G401 (cell line): ENCODE measurements around the gene LALBA. TPM values are rescaled to one million over a fixed set of nuclear protein-coding genes. Genes with fewer than 3 reads are reported as not detected.
"Not testable (repeated sequence)": the region's sequence is repeated elsewhere in the genome, so short reads cannot be mapped to it uniquely, and the experiment has no call there.

ENCODE experiments used
- DNase-seq: peaks from one replicate; pipeline ENCODE4 v3.0.0-alpha.2; 2015; ENCODE audit warnings: low spot score
- in situ Hi-C: cut with HindIII; loops from 2 replicates; pipeline ENCODE4 v1.10.0; 2016; ENCODE audit warnings: low sequenced_read_pairs, mixed read lengths
- total RNA-seq: library from RNA; depleted of rRNA; stranded (reverse); fragments of >200 nt; shearing (Covaris generic); gene quantifications from 2 replicates; pipeline ENCODE4 v1.2.3, GENCODE V29; 2014; rRNA removed

The LALBA gene
- total RNA-seq, 1 experiment from 2014 or later: not detected

DNA sequence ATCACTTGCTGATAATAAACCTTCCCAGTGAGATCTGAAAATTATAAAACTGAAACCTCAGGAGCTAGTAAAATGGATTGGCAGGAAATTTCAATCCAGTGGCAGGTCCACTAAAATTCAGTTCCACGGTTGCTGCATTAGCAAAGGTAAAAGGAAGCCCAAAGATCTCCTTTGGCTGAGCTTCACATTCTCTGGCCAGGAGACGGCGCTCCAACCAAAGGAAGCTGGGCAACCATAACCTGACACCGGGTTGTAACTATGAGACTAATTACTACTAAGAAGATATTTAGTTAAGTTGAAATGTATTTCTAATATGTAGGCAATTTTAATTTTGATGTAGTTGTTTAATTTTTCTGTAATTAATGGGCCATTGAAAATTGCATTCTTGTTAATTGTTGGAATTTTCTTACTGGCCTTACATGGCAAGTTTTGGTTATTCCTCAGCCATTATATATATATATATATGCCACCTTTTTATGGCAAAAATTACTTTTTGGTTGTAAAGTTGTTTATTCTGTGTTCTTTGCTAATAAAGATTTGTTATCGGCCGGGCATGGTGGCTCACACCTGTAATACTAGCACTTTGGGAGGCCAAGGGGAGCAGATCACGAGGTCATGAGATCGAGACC, 27.4 kb downstream of the LALBA start:
- in situ Hi-C loops: no loop called here
- DNase-seq: peak; percentile 23

DNA sequence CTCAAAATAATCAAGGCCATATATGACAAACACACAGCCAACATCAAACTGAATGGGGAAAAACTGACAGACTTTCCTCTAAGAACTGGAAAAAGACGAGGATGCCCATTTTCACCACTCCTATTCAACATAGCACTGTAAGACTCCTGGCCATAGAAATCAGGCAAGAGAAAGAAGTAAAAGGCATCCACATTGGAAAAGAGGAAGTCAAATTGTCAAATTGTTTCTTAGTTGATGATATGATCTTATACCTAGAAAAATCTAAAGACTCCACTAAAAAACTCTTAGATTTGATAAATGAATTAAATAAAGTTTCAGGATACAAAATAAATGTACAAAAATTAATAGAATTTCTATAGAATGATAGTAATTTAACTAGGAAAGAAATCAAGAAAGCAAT, 33.2 kb downstream of the LALBA start:
- in situ Hi-C loops: no loop called here
- DNase-seq: no peak

DNA sequence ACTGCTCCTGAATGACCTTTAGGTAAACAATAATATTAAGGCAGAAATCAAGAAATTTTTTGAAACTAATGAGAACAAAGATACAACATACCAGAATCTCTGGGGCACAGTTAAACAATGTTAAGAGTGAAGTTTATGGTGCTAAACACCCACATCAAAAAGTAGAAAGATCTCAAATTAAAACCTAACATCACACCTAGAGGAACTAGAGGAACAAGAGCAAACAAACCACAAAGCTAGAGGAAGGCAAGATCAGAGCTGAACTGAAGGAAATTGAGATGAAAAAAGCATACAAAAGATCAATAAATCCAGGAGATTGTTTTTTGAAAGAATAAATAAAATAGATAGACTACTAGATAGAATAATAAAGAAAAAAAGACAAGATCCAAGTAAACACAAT, 37.2 kb downstream of the LALBA start:
- in situ Hi-C loops: no loop called here
- DNase-seq: no peak

GRCh38 chr12:48527891-48528670, 41.8 kb downstream of the LALBA start:
- in situ Hi-C loops: no loop called here
- DNase-seq: no peak

DNA sequence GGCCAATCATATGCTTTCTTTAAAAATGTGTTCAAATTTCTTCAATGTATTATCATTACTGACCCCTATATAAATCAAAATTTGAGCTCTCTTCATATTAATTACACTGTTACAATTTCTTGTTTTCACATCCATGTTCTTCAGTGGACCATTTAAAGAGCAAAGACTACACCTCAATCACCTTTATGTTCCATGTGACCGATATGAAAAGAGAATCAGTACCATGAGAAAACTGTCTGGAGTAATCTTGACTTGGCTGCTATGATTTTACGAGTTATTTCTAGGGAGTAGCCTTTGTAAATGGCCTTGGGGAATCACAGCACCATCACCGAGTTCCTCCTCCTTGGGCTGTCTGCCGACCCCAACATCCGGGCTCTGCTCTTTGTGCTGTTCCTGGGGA, 44.5 kb downstream of the LALBA start, which contains the start of gene OR8S1:
OR8S1 (plus strand) TSS at position 301 of the 400 bp plus-strand sequence; CDS start at position 301, 0 bp downstream.
- in situ Hi-C loops: no loop called here
- DNase-seq: no peak

DNA sequence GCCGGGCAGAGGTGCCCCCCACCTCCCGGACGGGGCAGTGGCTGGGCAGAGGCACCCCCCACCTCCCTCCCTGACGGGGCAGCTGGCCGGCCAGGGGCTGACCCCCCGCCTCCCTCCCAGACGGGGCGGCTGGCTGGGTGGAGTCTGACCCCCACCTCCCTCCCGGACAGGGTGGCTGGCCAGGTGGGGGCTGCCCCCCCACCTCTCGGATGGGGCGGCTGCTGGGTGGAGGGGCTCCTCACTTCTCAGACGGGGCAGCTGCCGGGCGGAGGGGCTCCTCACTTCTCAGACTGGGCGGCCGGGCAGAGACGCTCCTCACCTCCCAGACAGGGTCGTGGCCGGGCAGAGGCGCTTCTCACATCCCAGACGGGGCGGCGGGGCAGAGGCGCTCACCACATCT, 49.5 kb downstream of the LALBA start:
- DNase-seq, in situ Hi-C loops: not testable (repeated sequence)

Other genes with a start within 250 kb of the LALBA start
- gene ZNF641, start 219.1 kb downstream of the LALBA start, total RNA-seq: 12.7 and 12.9 TPM in 2 replicates
- not detected in 2 replicates for gene ANP32D, start 97.5 kb downstream of the LALBA start, total RNA-seq
- not detected in 2 replicates for gene C12orf54, start 87.5 kb downstream of the LALBA start, total RNA-seq
- gene OR8S1, start 44.4 kb downstream of the LALBA start, total RNA-seq: not detected in 2 replicates
- gene KANSL2, start 112.2 kb upstream of the LALBA start, total RNA-seq: 86.2 and 122 TPM in 2 replicates
- 17.5 and 29.7 TPM in 2 replicates for gene CCNT1, start 146.7 kb upstream of the LALBA start, total RNA-seq
- 23.1 and 29.8 TPM in 2 replicates for gene ADCY6, start 219.0 kb upstream of the LALBA start, total RNA-seq
- 2.9 and 17.2 TPM in 2 replicates for gene CACNB3, start 248.4 kb upstream of the LALBA start, total RNA-seq